Sigmoid colon (tissue), 7 donors: ENCODE data around the gene BLOC1S3. TPM values are rescaled to one million over a fixed set of nuclear protein-coding genes. Genes with fewer than 3 reads are reported as not detected.

ENCODE experiments used
- DNase-seq: peaks from one replicate; pipeline ENCODE4 v3.0.0-alpha.2; 2019
- H3K27ac ChIP-seq, 4 donors: fragments of 200-600 bp; sonication (generic); one replicate each; pipeline ENCODE4 v1.5.1; 2016 to 2019; ENCODE audit warnings: mild to moderate bottlenecking in 1 of 4
- H3K27me3 ChIP-seq, 3 donors: fragments of 200-600 bp; sonication (generic); one replicate each; pipeline ENCODE4 v1.5.1; 2019; ENCODE audit warnings: mild to moderate bottlenecking in 1 of 3
- H3K36me3 ChIP-seq, 4 donors: fragments of 200-600 bp; sonication (generic); one replicate each; pipeline ENCODE4 v1.5.1; 2016 to 2019
- H3K4me1 ChIP-seq, 4 donors: fragments of 200-600 bp; sonication (generic); one replicate each; pipeline ENCODE4 v1.5.1; 2017 to 2019
- H3K4me3 ChIP-seq, 4 donors: fragments of 200-600 bp; sonication (generic); one replicate each; pipeline ENCODE4 v1.5.1; 2017 to 2019; ENCODE audit warnings: mild to moderate bottlenecking in 2 of 4, moderate library complexity in 1 of 4
- H3K9me3 ChIP-seq, 4 donors: fragments of 200-600 bp in 3 of 4; sonication (generic) in 3 of 4; one replicate each; pipeline versions ENCODE4 v1.5.1 to v1.6.1; 2013 to 2019
- CTCF ChIP-seq, 4 experiments: fragments of 450-650 bp in 3 of 4; fragments of 200-600 bp in 1 of 4; IDR thresholded peaks; one replicate each; pipeline ENCODE4 v1.5.1; 2016 to 2019; ENCODE audit warnings: antibody characterized with exemption in 4 of 4, mild to moderate bottlenecking in 3 of 4, moderate library complexity in 2 of 4
- EP300 ChIP-seq, 4 donors: sonication (generic); formaldehyde crosslinking; IDR thresholded peaks; one replicate each; pipeline ENCODE4 v1.6.1; 2017; ENCODE audit warnings: antibody characterized with exemption in 4 of 4
- POLR2A ChIP-seq, 2 donors: fragments of 450-650 bp; IDR thresholded peaks; one replicate each; pipeline ENCODE4 v1.6.1; 2016; ENCODE audit warnings: antibody characterized with exemption in 2 of 2, mild to moderate bottlenecking in 2 of 2, moderate library complexity in 2 of 2
- POLR2AphosphoS5 ChIP-seq, 4 donors: sonication (generic); formaldehyde crosslinking; IDR thresholded peaks; one replicate each; pipeline ENCODE4 v1.6.1; 2017; ENCODE audit warnings: antibody characterized with exemption in 4 of 4
- WGBS, 2 donors: extraction: QIAGEN DNeasy Blood & Tissue Kit; methylation state at CpG; one replicate each; pipeline ENCODE4 v1.1.7; 2013; 5-methylcytosine and 5-hydroxymethylcytosine counted together
- intact Hi-C: fragments of 100-400 bp; cut with DNase I; formaldehyde crosslinking; loops from one replicate; pipeline ENCODE4 v1.15.1; 2023
- polyA plus RNA-seq, 3 donors: library from polyadenylated mRNA; stranded (reverse); fragments of 200-250 nt; gene quantifications; one replicate each; pipeline ENCODE4 v1.2.3, GENCODE V29; 2013
- total RNA-seq, 4 donors: library from RNA; depleted of rRNA; stranded (reverse); fragments of >200 nt; gene quantifications; one replicate each; pipeline ENCODE4 v1.1.0, GENCODE V29; 2016
- donor health status: healthy with polysubstance abuse.
- donor health status: Bipolar disorder and iron deficiency.
- donor health status: healthy.

The BLOC1S3 gene
- total and polyA plus RNA-seq, 7 donors = 2.8 to 10.9 (median 6.8) TPM

- DNase-seq = no peak
- Histone ChIP-seq H3K4me1 (peaks cover 0 to 28% (median 23%) of the 10 kb centered on the region in 4 donors), H3K27ac (no peak overlapping the region), H3K27me3 (no peaks in the 10 kb centered on the region), H3K36me3 (no peaks in the 10 kb centered on the region), H3K4me3 (no peak overlapping the region), H3K9me3 (no peaks in the 10 kb centered on the region)
- TF ChIP-seq CTCF (IDR thresholded peaks at IDR 0.05) = no peak
- 84 to 91% methylated on average over 10 of the region's 10 CpGs for WGBS, 2 donors
- intact Hi-C loops = loop anchor here (5.0 kb wide), 2 partner anchors 83 to 158 kb away; partner anchors contain the start of gene PPP1R37
Measured at GRCh38 chr19:45175515-45176345, 2.9 kb upstream of the BLOC1S3 start.

GRCh38 chr19:45177817-45178261 is 745 bp upstream of the BLOC1S3 start, which contains the start of gene TRAPPC6A:
Gene TRAPPC6A, minus strand, starts transcription at chr19:45178237. Its CDS starts 19 bp downstream, at chr19:45178218.
- TF ChIP-seq EP300 (IDR thresholded peaks at IDR 0.05) = no peak
- TF ChIP-seq POLR2AphosphoS5 (IDR thresholded peaks at IDR 0.05) = peak; percentile 86 to 93 (median 90)
- peak; percentile 55 to 59 for TF ChIP-seq POLR2A (IDR thresholded peaks at IDR 0.05)
- Histone ChIP-seq H3K4me1 (peaks cover 0 to 38% (median 30%) of the 10 kb centered on the region in 4 donors), H3K27ac (peak within 1 kb of the TSS; percentile 94 to 98 (median 95)), H3K9me3 (no peaks in the 10 kb centered on the region), H3K36me3 (peaks cover 0 to 5% (median 0%) of the 10 kb centered on the region in 4 donors), H3K4me3 (peak within 1 kb of the TSS; percentile 75 to 89 (median 86)), H3K27me3 (no peaks in the 10 kb centered on the region)
- WGBS, 2 donors = 0% methylated on average over 36 of the region's 36 CpGs
- intact Hi-C loops = loop anchor here (2.0 to 5.0 kb wide), 3 partner anchors 73 to 161 kb away; partner anchors contain the start of genes MARK4 and PPP1R37
- DNase-seq = no peak

- intact Hi-C loops = loop anchor here (2.0 to 5.0 kb wide), 3 partner anchors 72 to 162 kb away; partner anchors contain the start of genes MARK4 and PPP1R37
- no peak for DNase-seq
Measured at GRCh38 chr19:45179072-45179891, 698 bp downstream of the BLOC1S3 start.

GRCh38 chr19:45179892-45180370 is 1.3 kb downstream of the BLOC1S3 start:
- peaks cover 0 to 5% (median 0%) of the 10 kb centered on the region in 4 donors for H3K36me3 ChIP-seq
- no peaks in the 10 kb centered on the region for H3K9me3 ChIP-seq
- no peaks in the 10 kb centered on the region for H3K27me3 ChIP-seq
- no peak for DNase-seq
- peaks cover 0 to 38% (median 30%) of the 10 kb centered on the region in 4 donors for H3K4me1 ChIP-seq
- intact Hi-C loops = loop anchor here (2.0 to 5.0 kb wide), 3 partner anchors 71 to 163 kb away; partner anchors contain the start of genes MARK4 and PPP1R37
- 48 to 69% methylated on average over 9 of the region's 9 CpGs for WGBS, 2 donors
- peak overlapping the region; percentile 82 to 93 (median 88) for H3K27ac ChIP-seq
- no peak for TF ChIP-seq POLR2AphosphoS5 (IDR thresholded peaks at IDR 0.05)
- TF ChIP-seq EP300 (IDR thresholded peaks at IDR 0.05) = no peak
- no peak for TF ChIP-seq CTCF (IDR thresholded peaks at IDR 0.05)
- no peak for TF ChIP-seq POLR2A (IDR thresholded peaks at IDR 0.05)
- H3K4me3 ChIP-seq = peak overlapping the region; percentile 68 to 89 (median 81)

More at GRCh38 chr19:45179072-45179891, 698 bp downstream of the BLOC1S3 start:
- Histone ChIP-seq H3K36me3 (peaks cover 0 to 5% (median 0%) of the 10 kb centered on the region in 4 donors), H3K4me3 (peak overlapping the region; percentile 68 to 89 (median 81)), H3K27ac (peak overlapping the region; percentile 82 to 93 (median 88)), H3K27me3 (no peaks in the 10 kb centered on the region), H3K4me1 (peaks cover 0 to 38% (median 30%) of the 10 kb centered on the region in 4 donors), H3K9me3 (no peaks in the 10 kb centered on the region)
- TF ChIP-seq EP300 (IDR thresholded peaks at IDR 0.05) (no peak), POLR2A (IDR thresholded peaks at IDR 0.05) (no peak), POLR2AphosphoS5 (IDR thresholded peaks at IDR 0.05) (no peak), CTCF (IDR thresholded peaks at IDR 0.05) (no peak)
- 1 to 3% methylated on average over 97 of the region's 97 CpGs for WGBS, 2 donors
